Mesothelial cell of epicardium (in vitro differentiated cells): ENCODE data around the gene TRIM4. TPM values are rescaled to one million over a fixed set of nuclear protein-coding genes. Genes with fewer than 3 reads are reported as not detected.
A peak's percentile ranks its signal among the peaks of the same experiment; 100 is the strongest.

Experiments
- DNase-seq, 2 experiments: peaks; one replicate each; pipeline ENCODE4 v3.0.0; 2021; ENCODE audit warnings: low spot score in 2 of 2; ENCODE audit not compliant: unreplicated experiment in 2 of 2
- H3K27ac Mint-ChIP-seq: 2 replicates; pipeline ENCODE4 v1.8.0; 2021; ENCODE audit warnings: mixed read lengths
- H3K27me3 Mint-ChIP-seq: 2 replicates; pipeline ENCODE4 v1.8.0; 2021; ENCODE audit warnings: low read depth, mixed read lengths
- H3K36me3 Mint-ChIP-seq: 2 replicates; pipeline ENCODE4 v1.8.0; 2021; ENCODE audit warnings: mixed read lengths
- H3K4me1 Mint-ChIP-seq: 2 replicates; pipeline ENCODE4 v1.8.0; 2021; ENCODE audit warnings: mixed read lengths
- H3K4me3 Mint-ChIP-seq: 2 replicates; pipeline ENCODE4 v1.8.0; 2021; ENCODE audit warnings: mild to moderate bottlenecking, moderate library complexity, mixed read lengths
- H3K9me3 Mint-ChIP-seq: 2 replicates; pipeline ENCODE4 v1.8.0; 2021; ENCODE audit warnings: mixed read lengths
- total RNA-seq: library from RNA; stranded (reverse); gene quantifications from 3 replicates; pipeline ENCODE4 v1.2.1, GENCODE V29; 2021
- TF ChIP-seq, protein P1 (sequence below): fragments of 200-600 bp; sonication (generic); IDR thresholded peaks from one replicate; pipeline ENCODE4 v1.5.0; 2021; ENCODE audit warnings: antibody characterized with exemption; ENCODE audit not compliant: unreplicated experiment

Gene TRIM4
- total RNA-seq, 1 donor from 2014 or later = 13.1 TPM

DNA sequence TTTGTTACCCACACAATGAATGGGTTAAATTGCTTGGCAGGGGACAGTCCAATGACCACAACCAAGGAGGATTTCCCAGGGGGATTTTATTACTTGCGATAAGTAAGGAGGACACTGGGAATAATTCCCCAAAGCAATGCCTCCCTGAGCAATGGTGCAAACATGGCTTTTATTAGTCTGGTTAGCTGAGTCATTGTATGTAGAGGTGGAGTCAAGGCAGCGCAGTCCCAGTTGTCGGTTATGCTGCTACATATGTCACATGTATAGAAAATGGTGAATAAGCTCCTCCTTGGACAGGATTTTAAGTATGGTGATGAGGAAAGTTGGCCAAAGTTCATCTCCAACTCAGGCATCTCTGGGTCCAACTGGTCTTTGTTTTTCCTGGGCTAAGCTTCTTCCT, 3.9 kb upstream of the TRIM4 start:
- peaks cover 16% of the 10 kb centered on the region for H3K36me3 Mint-ChIP-seq
- no peak overlapping the region for H3K4me3 Mint-ChIP-seq
- H3K27ac Mint-ChIP-seq = no peak overlapping the region
- H3K9me3 Mint-ChIP-seq = peaks cover 16% of the 10 kb centered on the region
- peaks cover 19% of the 10 kb centered on the region for H3K27me3 Mint-ChIP-seq
- no peak for DNase-seq
- peaks cover 8% of the 10 kb centered on the region for H3K4me1 Mint-ChIP-seq
- TF ChIP-seq, protein P1, sequence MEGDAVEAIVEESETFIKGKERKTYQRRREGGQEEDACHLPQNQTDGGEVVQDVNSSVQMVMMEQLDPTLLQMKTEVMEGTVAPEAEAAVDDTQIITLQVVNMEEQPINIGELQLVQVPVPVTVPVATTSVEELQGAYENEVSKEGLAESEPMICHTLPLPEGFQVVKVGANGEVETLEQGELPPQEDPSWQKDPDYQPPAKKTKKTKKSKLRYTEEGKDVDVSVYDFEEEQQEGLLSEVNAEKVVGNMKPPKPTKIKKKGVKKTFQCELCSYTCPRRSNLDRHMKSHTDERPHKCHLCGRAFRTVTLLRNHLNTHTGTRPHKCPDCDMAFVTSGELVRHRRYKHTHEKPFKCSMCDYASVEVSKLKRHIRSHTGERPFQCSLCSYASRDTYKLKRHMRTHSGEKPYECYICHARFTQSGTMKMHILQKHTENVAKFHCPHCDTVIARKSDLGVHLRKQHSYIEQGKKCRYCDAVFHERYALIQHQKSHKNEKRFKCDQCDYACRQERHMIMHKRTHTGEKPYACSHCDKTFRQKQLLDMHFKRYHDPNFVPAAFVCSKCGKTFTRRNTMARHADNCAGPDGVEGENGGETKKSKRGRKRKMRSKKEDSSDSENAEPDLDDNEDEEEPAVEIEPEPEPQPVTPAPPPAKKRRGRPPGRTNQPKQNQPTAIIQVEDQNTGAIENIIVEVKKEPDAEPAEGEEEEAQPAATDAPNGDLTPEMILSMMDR = no peak

DNA sequence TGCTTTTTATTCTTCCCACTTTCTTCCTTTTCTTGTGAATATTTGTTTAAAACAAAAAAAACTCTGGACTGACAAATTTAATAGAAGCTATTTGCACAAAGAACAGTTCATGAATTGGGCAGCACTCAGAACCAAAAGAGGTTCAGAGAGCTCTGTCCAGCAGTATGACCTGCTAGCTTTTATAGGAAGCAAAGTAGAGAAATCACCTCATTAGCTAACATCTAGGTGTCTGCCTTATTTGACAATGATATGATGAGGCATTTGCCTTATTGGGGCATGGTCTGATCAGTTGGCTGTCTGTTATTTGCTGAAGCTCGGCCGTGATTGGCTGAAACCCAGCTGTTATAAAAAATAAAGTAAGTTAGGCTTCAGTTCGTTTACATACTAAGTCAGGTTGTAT, 819 bp upstream of the TRIM4 start:
- H3K27me3 Mint-ChIP-seq = peaks cover 12% of the 10 kb centered on the region
- H3K4me1 Mint-ChIP-seq = peaks cover 11% of the 10 kb centered on the region
- H3K27ac Mint-ChIP-seq = peak overlapping the region; percentile 87
- peaks cover 16% of the 10 kb centered on the region for H3K9me3 Mint-ChIP-seq
- H3K36me3 Mint-ChIP-seq = peaks cover 16% of the 10 kb centered on the region
- DNase-seq = no peak
- peak overlapping the region; percentile 74 for H3K4me3 Mint-ChIP-seq
- TF ChIP-seq, protein P1 = no peak

DNA sequence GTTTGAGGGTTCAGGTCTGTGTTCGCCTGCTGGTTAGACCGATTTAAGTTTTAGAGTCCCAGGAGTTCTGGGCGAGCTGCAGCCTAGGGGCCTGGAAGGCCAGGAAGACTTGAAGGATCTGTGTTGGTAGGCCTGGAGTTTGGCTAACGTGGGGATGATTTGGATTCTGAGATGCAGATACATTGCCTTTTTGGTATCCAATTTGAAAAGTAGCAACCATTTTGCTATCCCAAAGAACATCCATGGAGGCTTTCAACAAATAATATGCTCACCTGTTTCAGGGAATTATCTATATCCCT, 433 bp upstream of the TRIM4 start:
- H3K4me3 Mint-ChIP-seq = peak overlapping the region; percentile 74
- peaks cover 11% of the 10 kb centered on the region for H3K4me1 Mint-ChIP-seq
- H3K36me3 Mint-ChIP-seq = peaks cover 17% of the 10 kb centered on the region
- TF ChIP-seq, protein P1 = no peak
- peak overlapping the region; percentile 87 for H3K27ac Mint-ChIP-seq
- no peak for DNase-seq
- peaks cover 16% of the 10 kb centered on the region for H3K9me3 Mint-ChIP-seq
- H3K27me3 Mint-ChIP-seq = peaks cover 12% of the 10 kb centered on the region

DNA sequence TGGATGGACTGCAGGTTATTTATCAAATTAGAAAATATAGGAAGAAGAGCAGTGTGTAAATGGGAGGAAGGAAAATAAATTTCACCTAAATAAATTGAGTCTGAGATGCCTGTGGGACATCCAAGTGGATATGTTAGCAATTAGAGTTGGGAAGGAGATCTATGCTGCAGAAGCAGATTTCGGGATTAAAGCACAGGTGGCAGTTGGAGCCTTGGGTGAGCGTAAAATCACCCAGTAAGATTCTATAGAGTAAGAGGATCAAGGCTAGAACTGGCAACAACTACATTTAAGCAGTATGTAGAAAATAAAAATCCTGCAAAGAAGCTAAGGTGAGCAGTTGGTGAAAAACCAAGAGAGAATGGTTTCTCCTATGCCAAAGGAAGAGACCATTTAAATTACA, 8.4 kb downstream of the TRIM4 start:
- Mint-ChIP-seq H3K9me3 (no peaks in the 10 kb centered on the region), H3K27ac (no peak overlapping the region), H3K27me3 (no peaks in the 10 kb centered on the region), H3K4me3 (no peak overlapping the region), H3K4me1 (peaks cover 2% of the 10 kb centered on the region), H3K36me3 (peaks cover 5% of the 10 kb centered on the region)
- DNase-seq = no peak
- TF ChIP-seq, protein P1 = no peak

DNA sequence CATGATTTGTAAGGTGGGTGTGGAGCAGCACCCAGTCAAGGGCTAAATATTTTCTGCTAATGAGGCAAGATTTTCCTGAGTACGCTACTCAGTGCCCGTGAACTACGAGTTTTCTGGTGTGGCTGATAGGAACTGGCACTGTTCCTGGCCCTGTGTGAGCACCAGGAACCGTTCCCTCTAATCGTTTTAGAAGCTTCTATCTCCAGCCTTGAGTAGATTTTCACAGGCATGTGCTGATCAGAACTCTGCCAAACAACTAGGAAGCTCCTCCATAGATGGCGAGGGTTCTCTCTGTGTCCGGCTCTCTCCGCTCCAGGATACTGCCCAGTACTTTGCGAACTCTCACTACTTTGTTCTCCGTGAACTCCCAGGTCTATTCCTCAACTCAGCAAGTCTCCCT, 17.7 kb downstream of the TRIM4 start:
- Mint-ChIP-seq H3K27ac (no peak overlapping the region), H3K4me3 (no peak overlapping the region), H3K27me3 (no peaks in the 10 kb centered on the region), H3K36me3 (peaks cover 27% of the 10 kb centered on the region), H3K9me3 (peaks cover 13% of the 10 kb centered on the region), H3K4me1 (peaks cover 12% of the 10 kb centered on the region)
- TF ChIP-seq, protein P1 = no peak
- DNase-seq = no peak
